GM12891 (cell line): ENCODE measurements around the gene AKR1D1.
A peak's percentile ranks its signal among the peaks of the same experiment; 100 is the strongest.
"Not testable (repeated sequence)": the region's sequence is repeated elsewhere in the genome, so short reads cannot be mapped to it uniquely, and the experiment has no call there.

Experiments
- DNase-seq: peaks from one replicate; pipeline ENCODE4 v3.0.0; 2011; ENCODE audit warnings: low spot score; ENCODE audit not compliant: insufficient read length
- FAIRE-seq: peaks from 2 replicates; lab custom pipeline; 2011; peaks lifted over from hg19 to GRCh38; lab: Jason Lieb, UNC
- PAX5 ChIP-seq: IDR thresholded peaks from 2 replicates; pipeline ENCODE4 v1.6.1; 2011; ENCODE audit warnings: low read length, moderate library complexity, mild to moderate bottlenecking; ENCODE audit not compliant: insufficient read depth, severe bottlenecking
- POLR2A ChIP-seq: IDR thresholded peaks from 2 replicates; pipeline ENCODE4 v1.6.1; 2011; ENCODE audit warnings: low read depth, low read length, control low read depth
- POLR2AphosphoS5 ChIP-seq: IDR thresholded peaks from 2 replicates; pipeline ENCODE4 v1.6.1; 2011; ENCODE audit warnings: low read depth, low read length, control low read depth
- POU2F2 ChIP-seq: IDR thresholded peaks from 2 replicates; pipeline ENCODE4 v1.6.1; 2011; ENCODE audit warnings: low read depth, mild to moderate bottlenecking, control low read depth, low read length, moderate library complexity
- SPI1 ChIP-seq: IDR thresholded peaks from 2 replicates; pipeline ENCODE4 v1.6.1; 2011; ENCODE audit warnings: low read depth, low read length, control low read depth
- TAF1 ChIP-seq: IDR thresholded peaks from 2 replicates; pipeline ENCODE4 v1.6.1; 2011; ENCODE audit warnings: low read depth, low read length, control low read depth

Gene AKR1D1

GRCh38 chr7:138072726-138073125 lies 3.5 kb upstream of the AKR1D1 start:
- no peak for DNase-seq
- FAIRE-seq = no peak
- no peak for TF ChIP-seq TAF1
- no peak for TF ChIP-seq POLR2AphosphoS5
- no peak for TF ChIP-seq POU2F2
- no peak for TF ChIP-seq SPI1
- TF ChIP-seq POLR2A = no peak
- no peak for TF ChIP-seq PAX5

- DNase-seq = no peak
- TF ChIP-seq POLR2A (no peak), POLR2AphosphoS5 (no peak), POU2F2 (no peak), SPI1 (no peak), TAF1 (no peak), PAX5 (no peak)
- no peak for FAIRE-seq
These were observed 2.1 kb upstream of the AKR1D1 start for GRCh38 chr7:138074121-138074520.

GRCh38 chr7:138074540-138074939 lies 1.7 kb upstream of the AKR1D1 start:
- DNase-seq (no peak), FAIRE-seq (no peak)
- TF ChIP-seq TAF1 (no peak), SPI1 (no peak)

GRCh38 chr7:138075350-138075749 lies 909 bp upstream of the AKR1D1 start:
- no peak for FAIRE-seq
- no peak for TF ChIP-seq POLR2AphosphoS5
- peak; percentile 50; the same call in 1 of the 2 replicates for TF ChIP-seq SPI1
- DNase-seq = no peak

- not testable (repeated sequence) for DNase-seq, FAIRE-seq
These were observed 473 bp upstream of the AKR1D1 start for GRCh38 chr7:138075786-138076185.

- no peak for DNase-seq
- FAIRE-seq = no peak
- TF ChIP-seq SPI1 (no peak), POLR2AphosphoS5 (no peak), POLR2A (no peak), POU2F2 (no peak), PAX5 (no peak), TAF1 (no peak)
These were observed 1.6 kb downstream of the AKR1D1 start for GRCh38 chr7:138077809-138078208.

- DNase-seq (no peak), FAIRE-seq (no peak)
- no peak for TF ChIP-seq POLR2A
- TF ChIP-seq POLR2AphosphoS5 = no peak
- TF ChIP-seq PAX5 = no peak
- peak; percentile 55; the same call in 1 of the 2 replicates for TF ChIP-seq SPI1
- no peak for TF ChIP-seq TAF1
These were observed 2.9 kb downstream of the AKR1D1 start for GRCh38 chr7:138079137-138079536.

GRCh38 chr7:138081868-138082267 lies 5.6 kb downstream of the AKR1D1 start:
- FAIRE-seq = no peak
- TF ChIP-seq POU2F2 = no peak
- no peak for TF ChIP-seq SPI1
- no peak for TF ChIP-seq POLR2A
- TF ChIP-seq TAF1 = no peak

GRCh38 chr7:138083859-138084258 lies 7.6 kb downstream of the AKR1D1 start:
- DNase-seq (no peak), FAIRE-seq (no peak)
- TF ChIP-seq SPI1 = no peak
- TF ChIP-seq PAX5 = no peak
- no peak for TF ChIP-seq POLR2AphosphoS5
- no peak for TF ChIP-seq POU2F2
- TF ChIP-seq POLR2A = no peak
- no peak for TF ChIP-seq TAF1

More at GRCh38 chr7:138081868-138082267, 5.6 kb downstream of the AKR1D1 start:
- DNase-seq = no peak

- TF ChIP-seq PAX5 (no peak), POLR2AphosphoS5 (no peak), POLR2A (no peak)
- no peak for DNase-seq
- FAIRE-seq = no peak
These were observed 10.5 kb downstream of the AKR1D1 start for GRCh38 chr7:138086563-138087270.

GRCh38 chr7:138089080-138089901 lies 13.0 kb downstream of the AKR1D1 start:
- FAIRE-seq = no peak
- TF ChIP-seq SPI1 (no peak), TAF1 (no peak), PAX5 (no peak), POLR2AphosphoS5 (no peak), POU2F2 (no peak), POLR2A (no peak)
- DNase-seq = no peak
